Dendritic cell treated with granulocyte-macrophage colony-stimulating factor and Interleukin-4, amounts not matched to agents 40 ng/mL and 50 ng/mL, for 4 days (primary cell): ENCODE measurements around the gene CBFA2T3.
"Not testable (repeated sequence)": the region's sequence is repeated elsewhere in the genome, so short reads cannot be mapped to it uniquely, and the experiment has no call there.

Source experiments
- H3K27ac Mint-ChIP-seq: one replicate; pipeline ENCODE4 v1.8.0; 2022; ENCODE audit warnings: mild to moderate bottlenecking, mixed read lengths
- H3K27me3 Mint-ChIP-seq: one replicate; pipeline ENCODE4 v1.8.0; 2022; ENCODE audit warnings: mild to moderate bottlenecking, mixed read lengths
- H3K36me3 Mint-ChIP-seq: one replicate; pipeline ENCODE4 v1.8.0; 2022; ENCODE audit warnings: low read depth, mixed read lengths
- H3K4me1 Mint-ChIP-seq: one replicate; pipeline ENCODE4 v1.8.0; 2022; ENCODE audit warnings: low read depth, mixed read lengths
- H3K4me3 Mint-ChIP-seq: one replicate; pipeline ENCODE4 v1.8.0; 2022; ENCODE audit warnings: mild to moderate bottlenecking, moderate library complexity, mixed read lengths
- H3K9me3 Mint-ChIP-seq: one replicate; pipeline ENCODE4 v1.8.0; 2022; ENCODE audit warnings: mixed read lengths
- intact Hi-C: fragments of 100-400 bp; cut with micrococcal nuclease; formaldehyde crosslinking; loops from one replicate; pipeline ENCODE4 v1.15.0; 2022

Gene CBFA2T3

DNA sequence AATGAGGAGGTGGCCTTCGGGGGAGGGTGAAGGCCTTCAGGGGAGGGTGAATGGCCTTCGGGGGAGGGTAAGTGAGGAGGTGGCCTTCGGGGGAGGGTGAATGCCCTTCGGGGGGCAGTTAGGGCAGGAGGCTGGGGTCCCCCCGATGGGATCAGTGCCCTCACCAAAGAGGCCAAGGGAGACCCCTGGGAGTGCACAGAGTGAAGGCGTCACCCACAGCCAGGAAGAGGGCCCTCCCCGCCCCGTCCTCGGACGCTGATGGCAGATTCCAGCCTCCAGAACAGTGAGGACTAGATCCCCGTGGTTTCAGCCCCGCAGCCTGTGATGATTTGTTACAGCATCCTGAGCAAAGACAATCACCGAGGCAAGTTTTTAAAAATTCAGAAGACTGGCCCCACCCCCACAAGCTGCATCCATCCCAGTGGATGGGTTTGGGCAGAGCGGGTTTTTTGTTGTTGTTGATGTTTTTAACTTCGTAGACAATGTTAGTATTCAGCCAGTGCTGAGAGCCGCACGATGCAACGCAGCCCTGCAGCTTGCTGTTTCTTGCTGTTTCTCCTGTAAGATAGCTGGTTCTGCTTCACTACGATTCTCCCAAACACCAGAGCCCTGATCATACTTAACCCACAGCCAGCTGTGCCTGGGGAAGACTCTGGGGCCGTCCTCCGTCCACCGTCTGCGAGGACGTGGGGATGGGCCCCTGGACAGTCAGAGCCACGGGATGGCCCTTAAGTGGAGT is 40.7 kb upstream of the CBFA2T3 start:
- Mint-ChIP-seq H3K4me1 (no peaks in the 10 kb centered on the region), H3K9me3 (peaks cover 8% of the 10 kb centered on the region), H3K4me3 (no peak overlapping the region), H3K36me3 (no peaks in the 10 kb centered on the region), H3K27ac (no peak overlapping the region), H3K27me3 (peaks cover 51% of the 10 kb centered on the region)
- intact Hi-C loops = no loop called here

- H3K4me1 Mint-ChIP-seq, H3K27ac Mint-ChIP-seq, H3K9me3 Mint-ChIP-seq, intact Hi-C loops, H3K36me3 Mint-ChIP-seq, H3K4me3 Mint-ChIP-seq: not testable (repeated sequence)
- peaks cover 53% of the 10 kb centered on the region for H3K27me3 Mint-ChIP-seq
Measured at GRCh38 chr16:89016561-89016960, 39.6 kb upstream of the CBFA2T3 start.

- intact Hi-C loops = no loop called here
- no peaks in the 10 kb centered on the region for H3K4me1 Mint-ChIP-seq
- H3K27ac Mint-ChIP-seq = no peak overlapping the region
- H3K27me3 Mint-ChIP-seq = peaks cover 52% of the 10 kb centered on the region
- H3K36me3 Mint-ChIP-seq = no peaks in the 10 kb centered on the region
- peaks cover 8% of the 10 kb centered on the region for H3K9me3 Mint-ChIP-seq
- no peak overlapping the region for H3K4me3 Mint-ChIP-seq
Measured at GRCh38 chr16:89015271-89015859, 38.4 kb upstream of the CBFA2T3 start.

DNA sequence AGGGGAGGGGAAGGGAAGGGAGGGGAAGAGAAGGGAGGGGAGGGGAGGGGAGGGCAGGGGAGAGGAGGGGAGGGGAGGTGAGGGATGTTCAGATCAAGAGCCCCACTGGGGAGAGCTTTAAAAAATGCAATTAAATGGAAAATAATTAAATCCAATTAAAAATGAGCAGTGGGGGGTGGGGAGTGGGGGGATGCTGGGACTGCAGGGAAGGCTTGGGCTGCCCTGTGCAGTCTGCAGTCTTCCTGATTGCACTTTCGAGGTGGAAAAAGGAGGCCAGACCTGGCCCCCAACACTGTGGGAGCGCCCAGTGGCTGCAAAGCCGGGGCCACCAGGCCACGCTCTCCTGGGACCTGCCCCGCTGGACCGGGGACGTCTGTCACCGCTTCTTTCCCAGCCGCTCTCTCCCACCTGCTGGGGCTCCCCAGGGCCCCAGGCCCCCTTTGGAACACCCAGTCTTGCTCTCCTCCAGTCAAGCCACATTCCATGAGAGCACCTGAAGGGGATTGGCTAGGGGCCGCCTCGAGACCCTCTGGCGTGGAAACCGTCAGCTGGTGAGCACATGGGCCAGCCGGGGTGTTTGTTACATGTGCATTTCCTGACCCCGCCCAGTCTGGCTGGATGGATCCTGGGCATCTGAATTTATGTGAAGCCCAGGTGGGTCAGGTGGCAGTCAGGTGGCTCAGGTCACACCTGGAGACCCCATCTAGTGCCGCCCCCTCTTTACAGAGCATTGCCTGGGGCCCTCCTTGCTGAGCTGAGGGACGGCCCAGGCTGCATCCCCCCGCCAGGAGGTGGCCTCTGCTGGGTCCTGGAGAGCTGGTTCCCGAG is 37.6 kb upstream of the CBFA2T3 start:
- intact Hi-C loops = no loop called here
- Mint-ChIP-seq H3K36me3 (no peaks in the 10 kb centered on the region), H3K4me3 (no peak overlapping the region), H3K27ac (no peak overlapping the region), H3K4me1 (no peaks in the 10 kb centered on the region), H3K27me3 (peaks cover 55% of the 10 kb centered on the region), H3K9me3 (peaks cover 8% of the 10 kb centered on the region)

GRCh38 chr16:89013692-89014402 is 36.8 kb upstream of the CBFA2T3 start:
- intact Hi-C loops = no loop called here
- H3K27me3 Mint-ChIP-seq = peaks cover 55% of the 10 kb centered on the region
- no peaks in the 10 kb centered on the region for H3K36me3 Mint-ChIP-seq
- H3K9me3 Mint-ChIP-seq = peaks cover 8% of the 10 kb centered on the region
- no peaks in the 10 kb centered on the region for H3K4me1 Mint-ChIP-seq
- no peak overlapping the region for H3K27ac Mint-ChIP-seq
- no peak overlapping the region for H3K4me3 Mint-ChIP-seq

DNA sequence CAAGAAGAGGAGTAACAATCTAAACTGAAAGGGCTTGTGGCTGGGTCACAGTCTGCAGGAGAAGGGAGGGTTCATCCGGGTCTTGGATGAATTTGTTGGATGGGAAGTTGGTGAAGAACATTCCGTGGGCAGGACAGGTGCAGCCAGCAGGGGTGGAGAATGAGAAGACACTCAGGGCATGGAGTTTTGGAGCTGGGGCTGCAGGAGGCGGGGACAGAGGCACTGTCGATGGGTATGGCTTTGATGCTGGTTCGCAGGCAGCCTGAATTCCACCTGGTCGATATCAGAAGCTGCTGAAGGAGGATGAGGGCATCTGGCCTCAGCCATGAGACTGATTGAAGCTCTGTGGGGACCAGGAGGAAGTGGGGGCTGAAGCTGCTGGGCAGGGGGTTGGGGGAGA is 36.1 kb upstream of the CBFA2T3 start:
- intact Hi-C loops = no loop called here
- Mint-ChIP-seq H3K4me1 (no peaks in the 10 kb centered on the region), H3K4me3 (no peak overlapping the region), H3K27ac (no peak overlapping the region), H3K9me3 (peaks cover 8% of the 10 kb centered on the region), H3K36me3 (no peaks in the 10 kb centered on the region), H3K27me3 (peaks cover 50% of the 10 kb centered on the region)

- Mint-ChIP-seq H3K27me3 (peaks cover 52% of the 10 kb centered on the region), H3K27ac (no peak overlapping the region), H3K36me3 (no peaks in the 10 kb centered on the region), H3K9me3 (peaks cover 8% of the 10 kb centered on the region), H3K4me1 (no peaks in the 10 kb centered on the region), H3K4me3 (no peak overlapping the region)
- intact Hi-C loops = no loop called here
Measured at GRCh38 chr16:89012622-89012995, 35.6 kb upstream of the CBFA2T3 start.

DNA sequence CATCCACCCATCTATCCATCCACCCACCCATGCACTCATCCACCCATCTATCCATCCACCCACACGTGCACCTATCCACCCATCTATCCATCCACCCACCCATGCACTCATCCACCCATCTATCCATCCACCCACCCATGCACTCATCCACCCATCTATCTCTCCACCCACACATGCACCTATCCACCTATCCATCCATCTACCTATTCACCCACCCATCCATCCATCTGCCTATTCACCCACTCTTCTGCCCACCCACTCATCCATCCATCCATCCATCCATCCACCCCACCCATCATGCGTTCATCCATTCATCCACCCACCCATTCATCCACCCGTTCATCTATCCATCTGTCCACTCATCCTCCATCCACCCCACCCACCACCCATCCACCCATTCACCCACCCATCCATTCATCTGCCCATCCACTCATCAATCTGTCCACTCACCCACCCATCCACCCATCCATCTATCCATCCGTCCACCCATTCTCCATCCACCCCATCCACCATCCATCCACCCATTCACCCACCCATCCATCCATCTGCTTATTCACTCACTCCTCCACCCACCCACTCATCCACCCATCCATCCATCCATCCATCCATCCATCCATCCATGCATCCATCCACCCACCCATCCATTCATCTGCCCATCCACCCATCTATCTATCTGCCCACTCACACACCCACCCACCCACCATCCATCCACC is 35.1 kb upstream of the CBFA2T3 start:
- Mint-ChIP-seq H3K4me3 (no peak overlapping the region), H3K9me3 (peaks cover 8% of the 10 kb centered on the region), H3K27ac (no peak overlapping the region), H3K4me1 (no peaks in the 10 kb centered on the region), H3K36me3 (no peaks in the 10 kb centered on the region), H3K27me3 (peaks cover 54% of the 10 kb centered on the region)
- intact Hi-C loops = no loop called here

- no peak overlapping the region for H3K27ac Mint-ChIP-seq
- H3K36me3 Mint-ChIP-seq = no peaks in the 10 kb centered on the region
- H3K4me1 Mint-ChIP-seq = no peaks in the 10 kb centered on the region
- H3K9me3 Mint-ChIP-seq = no peaks in the 10 kb centered on the region
- H3K4me3 Mint-ChIP-seq = no peak overlapping the region
- intact Hi-C loops = no loop called here
- H3K27me3 Mint-ChIP-seq = peaks cover 53% of the 10 kb centered on the region
Measured at GRCh38 chr16:89010210-89010925, 33.4 kb upstream of the CBFA2T3 start.

- H3K9me3 Mint-ChIP-seq = no peaks in the 10 kb centered on the region
- intact Hi-C loops = no loop called here
- H3K36me3 Mint-ChIP-seq = no peaks in the 10 kb centered on the region
- H3K27ac Mint-ChIP-seq = no peak overlapping the region
- H3K27me3 Mint-ChIP-seq = peaks cover 61% of the 10 kb centered on the region
- H3K4me1 Mint-ChIP-seq = peaks cover 3% of the 10 kb centered on the region
- H3K4me3 Mint-ChIP-seq = no peak overlapping the region
Measured at GRCh38 chr16:89009343-89010209, 32.6 kb upstream of the CBFA2T3 start.

GRCh38 chr16:89008796-89009195 is 31.8 kb upstream of the CBFA2T3 start:
- H3K9me3 Mint-ChIP-seq, H3K4me3 Mint-ChIP-seq, H3K36me3 Mint-ChIP-seq, H3K27ac Mint-ChIP-seq, intact Hi-C loops: not testable (repeated sequence)
- Mint-ChIP-seq H3K4me1 (peaks cover 11% of the 10 kb centered on the region), H3K27me3 (peaks cover 66% of the 10 kb centered on the region)

- intact Hi-C loops = no loop called here
- no peaks in the 10 kb centered on the region for H3K9me3 Mint-ChIP-seq
- no peak overlapping the region for H3K27ac Mint-ChIP-seq
- H3K4me1 Mint-ChIP-seq = peaks cover 18% of the 10 kb centered on the region
- no peak overlapping the region for H3K4me3 Mint-ChIP-seq
- H3K27me3 Mint-ChIP-seq = peaks cover 65% of the 10 kb centered on the region
- H3K36me3 Mint-ChIP-seq = no peaks in the 10 kb centered on the region
Measured at GRCh38 chr16:89007371-89008249, 30.6 kb upstream of the CBFA2T3 start.
